H9 (cell line): ENCODE measurements around the gene ARFIP1. TPM values are rescaled to one million over a fixed set of nuclear protein-coding genes. Genes with fewer than 3 reads are reported as not detected.

ENCODE experiments used
- DNase-seq: peaks from one replicate; pipeline ENCODE4 v3.0.0-alpha.2; 2017
- H2AFZ ChIP-seq: one replicate; pipeline ENCODE4 v1.6.1; 2013; ENCODE audit warnings: mild to moderate bottlenecking, low read length, control low read depth, moderate library complexity
- H2AK5ac ChIP-seq: 2 replicates; pipeline ENCODE4 v1.6.1; 2013; ENCODE audit warnings: low read length, control low read depth, mixed read lengths; ENCODE audit not compliant: insufficient read length
- H2BK120ac ChIP-seq: one replicate; pipeline ENCODE4 v1.6.1; 2013; ENCODE audit warnings: low read depth, mild to moderate bottlenecking, low read length, control low read depth, inconsistent platforms; ENCODE audit not compliant: poor library complexity, severe bottlenecking
- H2BK12ac ChIP-seq: 2 replicates; pipeline ENCODE4 v1.6.1; 2013; ENCODE audit warnings: low read length, control low read depth, mixed read lengths, low read depth; ENCODE audit not compliant: insufficient read length
- H2BK15ac ChIP-seq: 2 replicates; pipeline ENCODE4 v1.6.1; 2013; ENCODE audit warnings: low read depth, low read length, control low read depth
- H2BK20ac ChIP-seq: one replicate; pipeline ENCODE4 v1.6.1; 2013; ENCODE audit warnings: low read depth, mild to moderate bottlenecking, low read length, control low read depth, inconsistent platforms; ENCODE audit not compliant: poor library complexity, severe bottlenecking
- H2BK5ac ChIP-seq: 2 replicates; pipeline ENCODE4 v1.6.1; 2013; ENCODE audit warnings: low read length, control low read depth, mixed read lengths; ENCODE audit not compliant: insufficient read length
- H3K14ac ChIP-seq: 2 replicates; pipeline ENCODE4 v1.6.1; 2013; ENCODE audit warnings: low read length, control low read depth; ENCODE audit not compliant: insufficient read depth
- H3K18ac ChIP-seq: 2 replicates; pipeline ENCODE4 v1.6.1; 2013; ENCODE audit warnings: low read depth, mild to moderate bottlenecking, mixed read lengths, low read length, control low read depth; ENCODE audit not compliant: insufficient read length
- H3K23ac ChIP-seq: 2 replicates; pipeline ENCODE4 v1.6.1; 2013; ENCODE audit warnings: low read length, control low read depth, mixed read lengths, low read depth; ENCODE audit not compliant: insufficient read length
- H3K23me2 ChIP-seq: 2 replicates; pipeline ENCODE4 v1.6.1; 2013; ENCODE audit warnings: low read depth, mild to moderate bottlenecking, mixed read lengths, low read length, control low read depth; ENCODE audit not compliant: insufficient read length, poor library complexity, severe bottlenecking
- H3K27ac ChIP-seq: 2 replicates; pipeline ENCODE4 v1.5.1; 2013; ENCODE audit warnings: low read length, control low read depth, mixed read lengths, low read depth; ENCODE audit not compliant: insufficient read length
- H3K27me3 ChIP-seq: 2 replicates; pipeline ENCODE4 v1.6.1; 2013; ENCODE audit warnings: low read length, control low read depth, inconsistent platforms; ENCODE audit not compliant: insufficient read depth
- H3K4ac ChIP-seq: 2 replicates; pipeline ENCODE4 v1.6.1; 2013; ENCODE audit warnings: low read depth, mild to moderate bottlenecking, control low read depth, inconsistent platforms, low read length, moderate library complexity
- H3K4me1 ChIP-seq: 2 replicates; pipeline ENCODE4 v1.6.1; 2013; ENCODE audit warnings: low read length, control low read depth, inconsistent platforms; ENCODE audit not compliant: insufficient read depth
- H3K4me2 ChIP-seq: 2 replicates; pipeline ENCODE4 v1.6.1; 2013; ENCODE audit warnings: low read length, control low read depth, mixed read lengths; ENCODE audit not compliant: insufficient read length, insufficient read depth
- H3K56ac ChIP-seq: 2 replicates; pipeline ENCODE4 v1.6.1; 2013; ENCODE audit warnings: low read depth, mild to moderate bottlenecking, mixed read lengths, low read length, control low read depth; ENCODE audit not compliant: insufficient read length
- H3K79me1 ChIP-seq: 2 replicates; pipeline ENCODE4 v1.6.1; 2013; ENCODE audit warnings: low read depth, mild to moderate bottlenecking, moderate library complexity, low read length, control low read depth, inconsistent platforms; ENCODE audit not compliant: insufficient read depth, poor library complexity, severe bottlenecking
- H3K79me2 ChIP-seq: 2 replicates; pipeline ENCODE4 v1.6.1; 2013; ENCODE audit warnings: low read length, control low read depth, inconsistent platforms; ENCODE audit not compliant: insufficient read depth
- H3K9ac ChIP-seq: 2 replicates; pipeline ENCODE4 v1.6.1; 2013; ENCODE audit warnings: low read length, control low read depth, mixed read lengths; ENCODE audit not compliant: insufficient read length; ENCODE audit errors: extremely low read depth
- H3K9me3 ChIP-seq: one replicate; pipeline ENCODE4 v1.6.1; 2013; ENCODE audit warnings: low read depth, low read length, inconsistent platforms; ENCODE audit not compliant: control insufficient read depth
- H3T11ph ChIP-seq: one replicate; pipeline ENCODE4 v1.6.1; 2013; ENCODE audit warnings: mild to moderate bottlenecking, low read length, control low read depth, inconsistent platforms
- H4K20me1 ChIP-seq: one replicate; pipeline ENCODE4 v1.6.1; 2013; ENCODE audit not compliant: control insufficient read depth, insufficient read length, insufficient read depth
- H4K5ac ChIP-seq: 2 replicates; pipeline ENCODE4 v1.6.1; 2013; ENCODE audit warnings: low read depth, mild to moderate bottlenecking, mixed read lengths, low read length, control low read depth; ENCODE audit not compliant: insufficient read length
- H4K8ac ChIP-seq: replicated peaks from 2 replicates; pipeline ENCODE4 v1.6.1; 2013; ENCODE audit warnings: low read length, control low read depth, mixed read lengths, low read depth; ENCODE audit not compliant: insufficient read length
- H4K91ac ChIP-seq: 2 replicates; pipeline ENCODE4 v1.6.1; 2013; ENCODE audit warnings: low read depth, mild to moderate bottlenecking, moderate library complexity, mixed read lengths, low read length, control low read depth; ENCODE audit not compliant: insufficient read length
- H3K27ac Mint-ChIP-seq, 3 experiments: 2 replicates in 2 of 3; 3 replicates in 1 of 3; pipeline ENCODE4 v1.8.0; 2020 to 2021; ENCODE audit warnings: mixed read lengths in 3 of 3, mild to moderate bottlenecking in 1 of 3, moderate library complexity in 1 of 3
- H3K27me3 Mint-ChIP-seq: 2 replicates; pipeline ENCODE4 v1.8.0; 2021; ENCODE audit warnings: low read depth, mild to moderate bottlenecking, moderate library complexity, mixed read lengths
- H3K36me3 Mint-ChIP-seq, 3 experiments: 2 replicates in 2 of 3; 3 replicates in 1 of 3; pipeline ENCODE4 v1.8.0; 2020 to 2021; ENCODE audit warnings: low read depth in 3 of 3, mixed read lengths in 3 of 3; ENCODE audit not compliant: insufficient read depth in 1 of 3
- H3K4me1 Mint-ChIP-seq, 2 experiments: 2 replicates each; pipeline ENCODE4 v1.8.0; 2020; ENCODE audit warnings: mixed read lengths in 2 of 2
- H3K4me3 Mint-ChIP-seq, 2 experiments: 2 replicates in 1 of 2; 3 replicates in 1 of 2; pipeline ENCODE4 v1.8.0; 2020 to 2021; ENCODE audit warnings: mild to moderate bottlenecking in 2 of 2, mixed read lengths in 2 of 2, moderate library complexity in 1 of 2
- H3K9me3 Mint-ChIP-seq, 2 experiments: 2 replicates in 1 of 2; 3 replicates in 1 of 2; pipeline ENCODE4 v1.8.0; 2020; ENCODE audit warnings: mild to moderate bottlenecking in 2 of 2, mixed read lengths in 2 of 2, moderate library complexity in 1 of 2
- WGBS: extraction: QIAGEN DNeasy Blood & Tissue Kit; methylation state at CpG from one replicate; pipeline ENCODE4 v1.1.7; 2013; ENCODE audit warnings: missing lambda C conversion rate, low lambda C conversion rate, mixed read lengths; ENCODE audit not compliant: insufficient read length; ENCODE audit errors: extremely low coverage; 5-methylcytosine and 5-hydroxymethylcytosine counted together
- total RNA-seq: library from RNA; stranded (reverse); gene quantifications from 2 replicates; pipeline ENCODE4 v1.2.1, GENCODE V29; 2021
- TF ChIP-seq, protein P1 (sequence below): fragments of 200-600 bp; sonication (generic); conservative IDR thresholded peaks from 3 replicates; pipeline ENCODE4 v1.8.0; 2021; ENCODE audit warnings: antibody characterized with exemption, mild to moderate bottlenecking

ARFIP1 gene
- total RNA-seq, 1 experiment from 2014 or later: 30.8 TPM

DNA sequence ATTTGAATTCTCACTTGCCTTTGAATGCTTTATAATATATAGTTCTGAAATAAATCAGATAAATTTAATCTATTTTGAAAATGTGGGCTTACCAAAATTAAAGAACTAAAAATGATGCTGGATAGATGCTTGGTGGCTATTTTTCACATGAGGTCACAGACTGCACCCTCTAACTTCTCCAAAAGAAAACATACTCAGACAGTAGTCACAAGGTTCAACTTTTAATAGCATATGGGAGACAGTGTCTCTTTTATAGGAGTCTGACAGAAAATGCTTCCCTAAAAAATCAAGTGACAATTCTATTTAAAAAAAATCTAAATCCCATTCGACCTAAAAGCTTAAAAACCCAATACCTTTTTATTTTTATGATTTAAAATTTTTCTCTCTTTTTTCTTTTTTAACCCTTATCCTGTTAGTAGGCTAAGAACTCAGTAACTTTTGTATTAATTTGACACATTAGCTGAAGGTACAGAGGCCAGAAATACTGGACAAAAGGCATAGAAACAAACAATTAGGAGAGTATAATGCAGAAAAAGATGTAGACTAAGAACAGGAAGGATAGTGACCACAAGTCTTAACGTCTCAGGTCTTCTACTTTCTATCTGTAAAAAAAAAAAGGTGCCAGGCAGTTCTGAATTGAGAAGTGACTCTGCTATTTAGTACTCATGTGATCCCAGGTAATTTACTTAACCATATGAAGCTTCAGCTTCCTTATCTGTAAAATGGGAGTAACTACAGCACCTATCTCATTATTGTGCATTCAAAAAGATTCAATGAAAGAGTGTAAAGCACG is 7.8 kb upstream of the ARFIP1 start:
- H3K4me1 Mint-ChIP-seq: no peaks in the 10 kb centered on the region
- no peaks in the 10 kb centered on the region for H3K4me1 ChIP-seq

More for the DNA sequence above, 7.8 kb upstream of the ARFIP1 start:
- Mint-ChIP-seq H3K36me3 (no peaks in the 10 kb centered on the region), H3K27me3 (no peaks in the 10 kb centered on the region), H3K27ac (no peak overlapping the region), H3K4me3 (no peak overlapping the region), H3K9me3 (no peaks in the 10 kb centered on the region)
- H3K18ac ChIP-seq: no peak overlapping the region
- no peak overlapping the region for H3K56ac ChIP-seq
- no peaks in the 10 kb centered on the region for H3K27me3 ChIP-seq
- TF ChIP-seq, protein P1, sequence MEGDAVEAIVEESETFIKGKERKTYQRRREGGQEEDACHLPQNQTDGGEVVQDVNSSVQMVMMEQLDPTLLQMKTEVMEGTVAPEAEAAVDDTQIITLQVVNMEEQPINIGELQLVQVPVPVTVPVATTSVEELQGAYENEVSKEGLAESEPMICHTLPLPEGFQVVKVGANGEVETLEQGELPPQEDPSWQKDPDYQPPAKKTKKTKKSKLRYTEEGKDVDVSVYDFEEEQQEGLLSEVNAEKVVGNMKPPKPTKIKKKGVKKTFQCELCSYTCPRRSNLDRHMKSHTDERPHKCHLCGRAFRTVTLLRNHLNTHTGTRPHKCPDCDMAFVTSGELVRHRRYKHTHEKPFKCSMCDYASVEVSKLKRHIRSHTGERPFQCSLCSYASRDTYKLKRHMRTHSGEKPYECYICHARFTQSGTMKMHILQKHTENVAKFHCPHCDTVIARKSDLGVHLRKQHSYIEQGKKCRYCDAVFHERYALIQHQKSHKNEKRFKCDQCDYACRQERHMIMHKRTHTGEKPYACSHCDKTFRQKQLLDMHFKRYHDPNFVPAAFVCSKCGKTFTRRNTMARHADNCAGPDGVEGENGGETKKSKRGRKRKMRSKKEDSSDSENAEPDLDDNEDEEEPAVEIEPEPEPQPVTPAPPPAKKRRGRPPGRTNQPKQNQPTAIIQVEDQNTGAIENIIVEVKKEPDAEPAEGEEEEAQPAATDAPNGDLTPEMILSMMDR: no peak
- no peak overlapping the region for H2BK15ac ChIP-seq
- no peaks in the 10 kb centered on the region for H3K79me2 ChIP-seq
- H4K5ac ChIP-seq: no peak overlapping the region
- H2AK5ac ChIP-seq: no peak overlapping the region
- no peak overlapping the region for H2BK20ac ChIP-seq
- DNase-seq: no peak
- WGBS: 100% methylated on average over 1 of the region's 3 CpGs
- no peak overlapping the region for H3K23ac ChIP-seq
- H3K23me2 ChIP-seq: no peaks in the 10 kb centered on the region
- no peaks in the 10 kb centered on the region for H4K20me1 ChIP-seq
- no peak overlapping the region for H3T11ph ChIP-seq
- H2BK120ac ChIP-seq: no peak overlapping the region
- H2BK5ac ChIP-seq: no peak overlapping the region
- H3K79me1 ChIP-seq: no peaks in the 10 kb centered on the region
- H4K91ac ChIP-seq: no peak overlapping the region
- no peak overlapping the region for H3K4ac ChIP-seq
- H3K14ac ChIP-seq: no peak overlapping the region
- H4K8ac ChIP-seq: no peak overlapping the region
- no peaks in the 10 kb centered on the region for H3K9me3 ChIP-seq
- no peak overlapping the region for H3K9ac ChIP-seq
- H3K27ac ChIP-seq: no peak overlapping the region
- no peak overlapping the region for H2AFZ ChIP-seq
- no peak overlapping the region for H3K4me2 ChIP-seq
- H2BK12ac ChIP-seq: no peak overlapping the region
